ENCODE results near the gene ACAD8. TPM values are rescaled to one million over a fixed set of nuclear protein-coding genes. Genes with fewer than 3 reads are reported as not detected.
A peak's percentile ranks its signal among the peaks of the same experiment; 100 is the strongest.
"Not testable (repeated sequence)": the region's sequence is repeated elsewhere in the genome, so short reads cannot be mapped to it uniquely, and the experiment has no call there.

Gene ACAD8
- polyA plus RNA-seq, 4 donors: 36.2 to 55.8 (median 47.2) TPM

- no peak for DNase-seq (ENCODE audit: low read depth in 4 of 4, low spot score in 2 of 4)
These were observed 11.8 kb downstream of the ACAD8 start for GRCh38 chr11:134264966-134265764.

- no peak for DNase-seq (ENCODE audit: low read depth in 4 of 4, low spot score in 2 of 4)
These were observed 13.1 kb downstream of the ACAD8 start for GRCh38 chr11:134266440-134266839.

GRCh38 chr11:134266841-134267251, 13.5 kb downstream of the ACAD8 start:
- DNase-seq (ENCODE audit: low read depth in 4 of 4, low spot score in 2 of 4): no peak

- no peak for DNase-seq (ENCODE audit: low read depth in 4 of 4, low spot score in 2 of 4)
These were observed 14.1 kb downstream of the ACAD8 start for GRCh38 chr11:134267461-134267860.

GRCh38 chr11:134267966-134268365, 14.6 kb downstream of the ACAD8 start:
- no peak for DNase-seq (ENCODE audit: low read depth in 4 of 4, low spot score in 2 of 4)

- no peak for DNase-seq (ENCODE audit: low read depth in 4 of 4, low spot score in 2 of 4)
These were observed 16.9 kb downstream of the ACAD8 start for GRCh38 chr11:134270250-134270714.

- no peak for DNase-seq (ENCODE audit: low read depth in 4 of 4, low spot score in 2 of 4)
These were observed 18.6 kb downstream of the ACAD8 start for GRCh38 chr11:134271978-134272377.

- no peak for DNase-seq (ENCODE audit: low read depth in 4 of 4, low spot score in 2 of 4)
These were observed 19.3 kb downstream of the ACAD8 start for GRCh38 chr11:134272381-134273316.

GRCh38 chr11:134273317-134273712, 19.9 kb downstream of the ACAD8 start:
- no peak for DNase-seq (ENCODE audit: low read depth in 4 of 4, low spot score in 2 of 4)

GRCh38 chr11:134275188-134275533, 21.8 kb downstream of the ACAD8 start:
- DNase-seq (ENCODE audit: low read depth in 4 of 4, low spot score in 2 of 4): no peak

GRCh38 chr11:134275534-134276395, 22.4 kb downstream of the ACAD8 start, which contains the start of gene GLB1L3:
Gene GLB1L3, plus strand, starts transcription at chr11:134276379. Its CDS starts 362 bp downstream, at chr11:134276741.
- peak in 1 of 4 donors; percentile 60 for DNase-seq (ENCODE audit: low read depth in 4 of 4, low spot score in 2 of 4)

GRCh38 chr11:134276396-134277182, 23.2 kb downstream of the ACAD8 start:
- DNase-seq (ENCODE audit: low read depth in 4 of 4, low spot score in 2 of 4): no peak

GRCh38 chr11:134277183-134278001, 24.0 kb downstream of the ACAD8 start:
- DNase-seq (ENCODE audit: low read depth in 4 of 4, low spot score in 2 of 4): no peak

GRCh38 chr11:134278356-134278755, 25.0 kb downstream of the ACAD8 start:
- DNase-seq (ENCODE audit: low read depth in 4 of 4, low spot score in 2 of 4): no peak

GRCh38 chr11:134281635-134282034, 28.3 kb downstream of the ACAD8 start:
- DNase-seq (ENCODE audit: low read depth in 4 of 4, low spot score in 2 of 4): not testable (repeated sequence)

GRCh38 chr11:134282121-134283045, 29.0 kb downstream of the ACAD8 start:
- DNase-seq (ENCODE audit: low read depth in 4 of 4, low spot score in 2 of 4): no peak

- no peak for DNase-seq (ENCODE audit: low read depth in 4 of 4, low spot score in 2 of 4)
These were observed 30.3 kb downstream of the ACAD8 start for GRCh38 chr11:134283461-134284230.

Measured in left renal cortex interstitium (tissue), 4 donors.